Measurements from ENCODE around the gene EIF5.
"Not testable (repeated sequence)": the region's sequence is repeated elsewhere in the genome, so short reads cannot be mapped to it uniquely, and the experiment has no call there.

Gene EIF5

DNA sequence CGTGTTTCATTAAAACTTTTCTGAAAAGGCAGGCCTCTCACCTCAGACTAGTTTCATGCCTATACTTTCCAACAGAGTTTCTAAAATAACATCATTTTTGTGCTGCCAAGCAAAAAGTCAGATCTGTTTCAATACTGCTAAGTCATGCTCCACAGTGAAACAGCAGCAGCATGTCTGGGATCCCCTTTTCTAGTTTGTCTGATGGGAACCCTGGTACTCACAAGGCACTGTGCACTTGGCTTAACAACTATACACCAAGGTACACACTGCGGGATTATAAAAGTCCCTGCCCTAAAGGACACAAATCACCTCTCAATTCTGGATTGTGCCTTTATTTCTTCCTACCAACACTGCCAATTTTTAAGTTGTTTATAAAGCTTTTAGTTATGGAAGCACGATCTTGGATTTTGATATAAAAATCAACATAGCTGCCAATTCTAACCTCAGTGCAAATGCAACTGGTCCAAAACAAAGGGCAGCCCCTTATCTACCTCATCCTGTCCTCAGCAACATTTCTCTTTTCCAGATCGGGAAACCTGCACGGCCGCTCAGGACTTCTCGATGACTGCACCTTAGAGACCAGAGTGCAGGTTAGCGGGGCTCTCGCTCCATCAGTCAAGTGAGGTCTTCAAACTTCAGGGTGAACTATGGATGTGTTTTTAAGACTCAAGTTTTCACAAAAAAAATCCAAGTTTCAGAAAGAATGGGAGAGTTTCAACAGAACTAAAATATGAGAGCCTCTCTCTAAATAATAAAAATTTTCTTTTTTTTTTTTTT, 1.7 kb upstream of the EIF5 start:
- DNase-seq (ENCODE audit: low read depth in 3 of 3, low spot score in 1 of 3) = no peak

GRCh38 chr14:103334644-103335622, 896 bp downstream of the EIF5 start:
- DNase-seq (ENCODE audit: low read depth in 3 of 3, low spot score in 1 of 3) = peak; percentile 51 to 77 (median 63)

DNA sequence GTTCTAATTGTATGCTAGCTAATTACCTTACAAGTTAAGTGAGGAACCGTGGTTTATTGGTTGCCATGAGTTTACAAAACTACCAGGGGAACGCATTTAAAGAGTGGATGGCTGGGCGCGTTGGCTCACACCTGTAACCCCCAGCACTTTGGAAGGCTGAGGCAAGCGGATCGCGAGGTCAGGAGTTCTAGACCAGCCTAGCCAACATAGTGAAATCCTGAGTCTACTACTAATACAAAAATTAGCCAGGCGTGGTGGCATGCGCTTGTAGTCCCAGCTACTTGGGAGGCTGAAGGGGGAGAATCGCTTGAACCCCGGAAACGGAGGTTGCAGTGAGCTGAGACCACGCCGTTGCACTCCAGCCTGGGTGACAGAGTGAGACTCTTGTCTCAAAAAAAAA, 2.2 kb downstream of the EIF5 start:
- no peak for DNase-seq (ENCODE audit: low read depth in 3 of 3, low spot score in 1 of 3)

DNA sequence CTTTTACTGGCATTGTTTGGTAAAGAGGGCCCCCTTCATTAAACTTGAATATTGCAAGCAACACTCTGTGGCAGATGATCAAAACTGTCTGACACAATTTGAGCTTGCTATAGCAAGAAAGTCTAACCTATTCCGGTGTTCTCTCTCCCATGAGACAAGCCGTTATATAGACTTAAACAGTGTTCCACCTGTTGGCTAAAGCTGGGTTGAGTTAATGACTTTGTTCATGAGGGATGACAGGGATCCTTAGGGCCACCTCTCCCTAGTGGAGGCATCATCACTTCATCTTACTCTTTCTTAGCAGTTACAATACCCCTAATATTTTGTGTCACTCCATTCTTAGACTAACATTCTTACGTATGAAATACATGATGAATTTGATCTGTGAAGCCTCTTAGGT, 3.8 kb downstream of the EIF5 start:
- DNase-seq (ENCODE audit: low read depth in 3 of 3, low spot score in 1 of 3) = no peak

- DNase-seq (ENCODE audit: low read depth in 3 of 3, low spot score in 1 of 3) = no peak
Measured at GRCh38 chr14:103339561-103339960, 5.5 kb downstream of the EIF5 start.

DNA sequence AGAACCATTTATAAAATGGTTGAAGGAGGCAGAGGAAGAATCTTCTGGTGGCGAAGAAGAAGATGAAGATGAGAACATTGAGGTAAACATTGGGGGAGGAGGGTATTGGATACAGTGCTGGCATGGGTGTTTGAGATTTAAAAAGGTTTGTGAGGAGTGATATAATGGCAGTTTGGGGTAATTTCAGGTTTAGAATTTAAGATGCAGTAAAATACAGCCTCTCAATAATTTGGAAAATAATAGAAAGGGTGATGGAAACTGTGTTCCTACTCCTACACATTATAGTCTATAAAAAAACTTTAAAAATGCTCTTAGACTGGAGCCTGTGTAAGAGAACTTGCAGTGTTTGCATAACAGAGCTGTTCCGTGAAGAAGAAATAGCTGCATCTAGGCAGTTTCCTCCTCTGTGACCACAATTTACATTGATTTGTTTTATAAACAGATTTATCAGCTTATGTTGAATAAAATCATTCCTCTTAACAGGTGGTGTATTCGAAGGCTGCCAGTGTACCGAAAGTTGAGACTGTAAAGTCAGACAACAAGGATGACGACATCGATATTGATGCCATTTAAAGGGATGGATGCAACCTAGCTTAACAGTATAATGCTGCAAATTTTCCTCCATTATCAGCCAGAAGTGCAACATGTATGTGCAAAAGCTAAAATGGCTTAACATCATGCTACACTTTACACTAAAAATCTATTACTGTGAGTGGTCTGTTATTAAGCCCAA, 6.6 kb downstream of the EIF5 start:
- DNase-seq (ENCODE audit: low read depth in 3 of 3, low spot score in 1 of 3) = no peak

- DNase-seq (ENCODE audit: low read depth in 3 of 3, low spot score in 1 of 3) = no peak
Measured at GRCh38 chr14:103341250-103342129, 7.5 kb downstream of the EIF5 start.

GRCh38 chr14:103343164-103343879, 9.3 kb downstream of the EIF5 start:
- DNase-seq (ENCODE audit: low read depth in 3 of 3, low spot score in 1 of 3) = no peak

GRCh38 chr14:103343905-103344797, 10.1 kb downstream of the EIF5 start:
- no peak for DNase-seq (ENCODE audit: low read depth in 3 of 3, low spot score in 1 of 3)

DNA sequence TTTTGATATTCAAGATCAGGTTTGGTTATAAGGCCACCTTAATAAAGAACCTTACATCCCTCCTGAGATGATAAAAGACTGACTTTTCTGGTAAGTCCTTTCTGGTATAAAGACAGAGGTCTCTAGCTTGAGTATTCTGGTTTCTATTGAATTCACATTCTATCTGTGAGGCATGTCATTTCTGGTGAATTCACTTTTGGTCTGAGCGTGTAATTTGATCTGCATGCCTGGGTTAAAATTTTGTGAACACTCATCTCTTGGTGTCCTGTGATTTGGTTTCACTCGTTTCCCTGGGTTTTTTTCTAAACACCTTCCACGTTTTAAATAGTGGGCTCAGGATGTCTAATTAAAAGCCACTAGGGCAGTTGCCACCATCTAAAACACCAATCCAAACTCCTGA, 12.2 kb downstream of the EIF5 start:
- no peak for DNase-seq (ENCODE audit: low read depth in 3 of 3, low spot score in 1 of 3)

- no peak for DNase-seq (ENCODE audit: low read depth in 3 of 3, low spot score in 1 of 3)
Measured at GRCh38 chr14:103347091-103347815, 13.2 kb downstream of the EIF5 start.

- no peak for DNase-seq (ENCODE audit: low read depth in 3 of 3, low spot score in 1 of 3)
Measured at GRCh38 chr14:103348154-103348553, 14.1 kb downstream of the EIF5 start.

DNA sequence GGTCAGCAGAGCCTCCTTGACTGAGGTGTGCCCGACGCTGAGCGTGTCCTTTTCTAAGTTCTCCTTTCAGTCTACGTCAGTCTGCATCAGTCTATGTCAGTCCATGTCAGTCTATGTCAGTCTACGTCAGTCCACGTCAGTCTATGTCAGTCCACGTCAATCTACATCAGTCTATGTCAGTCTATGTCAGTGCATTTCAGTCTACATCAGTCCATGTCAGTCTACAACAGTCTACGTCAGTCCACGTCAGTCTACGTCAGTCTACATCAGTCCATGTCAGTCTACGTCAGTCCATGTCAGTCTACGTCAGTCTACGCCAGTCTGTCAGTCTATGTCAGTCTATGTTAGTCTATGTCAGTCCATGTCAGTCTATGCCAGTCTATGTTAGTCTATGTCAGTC, 15.9 kb downstream of the EIF5 start:
- no peak for DNase-seq (ENCODE audit: low read depth in 3 of 3, low spot score in 1 of 3)

DNA sequence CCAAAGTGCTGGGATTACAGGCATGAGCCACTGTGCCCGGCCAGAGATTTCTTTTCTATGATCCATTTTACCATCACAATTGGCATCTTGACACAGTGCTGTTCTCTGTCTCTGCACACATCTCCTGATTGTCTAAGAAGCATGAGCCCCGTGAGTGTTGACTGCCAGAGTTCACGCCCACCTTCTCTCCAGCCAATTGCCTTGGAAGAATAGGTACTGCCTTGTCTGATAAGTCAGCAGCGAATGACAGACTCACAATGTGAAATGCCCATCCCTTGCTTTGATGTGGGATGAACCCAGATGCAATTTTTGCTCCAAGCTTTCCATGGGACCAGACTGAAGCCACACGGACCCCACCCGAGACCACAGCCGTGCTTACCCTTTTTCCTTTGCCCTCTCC, 19.3 kb downstream of the EIF5 start:
- DNase-seq (ENCODE audit: low read depth in 3 of 3, low spot score in 1 of 3) = no peak

GRCh38 chr14:103354141-103354540, 20.1 kb downstream of the EIF5 start:
- no peak for DNase-seq (ENCODE audit: low read depth in 3 of 3, low spot score in 1 of 3)

DNA sequence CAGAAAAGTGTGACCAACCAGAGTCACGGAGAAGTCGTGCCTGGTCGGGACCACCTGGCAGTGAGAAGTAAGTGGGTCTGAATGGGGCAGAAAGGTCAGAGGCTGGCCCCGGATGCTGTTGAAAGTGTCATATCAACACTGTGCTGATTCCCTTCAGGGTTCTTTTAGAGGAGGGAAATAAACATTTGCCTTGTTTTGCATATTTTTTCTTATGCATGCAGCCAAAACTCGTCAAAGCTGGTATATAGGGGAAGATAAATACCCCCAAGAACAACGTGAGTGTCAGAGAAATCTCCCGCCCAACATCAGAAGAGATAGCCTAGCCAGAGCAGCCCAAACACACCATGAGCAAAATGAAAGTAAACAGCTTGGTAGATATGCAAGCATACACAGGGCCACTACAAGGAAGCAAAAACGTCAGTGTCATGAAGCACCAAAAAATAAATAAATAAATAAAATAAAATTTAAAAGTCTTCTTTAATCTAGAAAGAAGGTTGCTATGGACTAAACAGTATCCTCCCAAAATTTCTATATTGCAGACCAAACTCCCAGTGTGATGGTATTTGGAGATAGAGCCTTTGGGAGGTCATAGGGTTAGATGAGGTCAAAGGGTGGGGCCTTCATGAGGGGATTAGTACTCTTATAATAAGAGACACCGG, 22.1 kb downstream of the EIF5 start:
- DNase-seq (ENCODE audit: low read depth in 3 of 3, low spot score in 1 of 3) = no peak

GRCh38 chr14:103357552-103357951, 23.5 kb downstream of the EIF5 start:
- not testable (repeated sequence) for DNase-seq (ENCODE audit: low read depth in 3 of 3, low spot score in 1 of 3)

DNA sequence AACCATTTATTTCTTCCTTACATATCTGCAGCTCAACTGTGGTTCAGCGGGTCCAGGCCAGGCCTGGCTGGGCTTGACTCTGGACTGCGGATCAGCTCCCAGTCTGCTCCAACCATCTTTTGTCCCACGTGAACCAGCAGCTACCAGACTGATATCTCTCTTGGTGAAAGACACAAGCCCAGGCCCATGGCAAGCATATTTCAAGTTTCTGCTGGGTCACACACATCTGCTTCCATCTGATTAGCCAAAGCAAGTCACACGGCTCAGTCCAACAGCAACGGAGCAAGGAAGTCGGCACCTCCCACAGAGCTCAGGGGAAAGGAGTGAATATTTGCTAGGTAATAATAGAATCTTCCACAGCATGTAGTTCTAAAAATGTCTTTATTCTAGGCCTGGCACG, 26.5 kb downstream of the EIF5 start:
- no peak for DNase-seq (ENCODE audit: low read depth in 3 of 3, low spot score in 1 of 3)
